Measurements from ENCODE around the gene FAM50A. TPM values are rescaled to one million over a fixed set of nuclear protein-coding genes. Genes with fewer than 3 reads are reported as not detected.

Gene FAM50A
- total RNA-seq, 3 donors from 2014 or later (not counting 1 experiment from before 2014, with no cell fraction given), result 48.9 to 63.2 (median 54.1) TPM

DNA sequence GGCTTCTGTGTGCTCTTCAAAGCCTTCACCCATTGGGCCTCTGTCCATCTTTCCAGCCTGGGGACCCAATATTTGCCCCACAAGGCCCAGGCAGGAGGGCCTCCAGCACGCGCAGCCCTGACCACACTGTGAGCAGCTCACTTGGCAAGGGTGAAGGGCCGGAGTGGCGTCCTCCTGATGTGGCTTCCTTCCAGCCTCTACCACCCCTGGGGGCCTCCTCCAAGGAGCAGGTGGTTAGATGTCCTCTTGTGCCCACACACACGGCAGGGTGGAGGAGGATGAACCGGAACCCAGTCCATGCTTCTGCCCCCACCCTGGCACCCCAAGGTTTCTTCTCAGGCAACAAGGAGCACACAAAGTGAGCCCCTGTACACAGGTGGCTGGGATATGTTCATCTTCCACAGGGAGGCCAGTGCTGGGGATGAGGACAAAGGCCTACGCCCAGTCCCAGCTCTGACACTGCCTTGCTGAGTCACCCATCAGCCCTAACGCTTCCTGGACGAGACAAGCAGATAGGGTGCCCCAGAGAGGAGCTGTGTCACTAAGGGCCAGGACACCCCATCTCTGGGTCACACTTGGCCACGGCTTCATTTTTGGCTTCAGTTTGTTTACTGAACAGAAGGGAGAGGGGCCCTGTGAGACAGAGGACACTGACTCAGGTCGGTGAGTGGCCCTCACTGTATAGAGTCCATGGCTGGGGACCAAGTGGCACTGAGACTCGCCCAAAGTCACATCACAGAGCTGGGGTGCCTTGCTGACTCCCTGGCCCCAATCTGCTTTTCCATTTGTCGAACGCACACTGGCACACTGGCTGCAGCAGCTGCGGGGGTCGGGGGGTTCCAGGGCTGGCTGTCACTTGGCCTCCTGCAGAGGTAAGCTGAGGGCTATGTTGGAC lies 40.6 kb downstream of the FAM50A start:
- Histone ChIP-seq H3K27ac (ENCODE audit: low read length) (no peak overlapping the region), H3K36me3 (ENCODE audit: control insufficient read depth, insufficient read depth, low read length) (peaks cover 17% of the 10 kb centered on the region), H3K9me3 (ENCODE audit: control insufficient read depth, insufficient read depth, low read length) (no peaks in the 10 kb centered on the region), H3K4me1 (ENCODE audit: control insufficient read depth, insufficient read depth, low read length) (peaks cover 50% of the 10 kb centered on the region), H3K27me3 (ENCODE audit: control insufficient read depth, insufficient read depth, low read length) (no peaks in the 10 kb centered on the region), H3K4me3 (ENCODE audit: low read length) (no peak overlapping the region)
- Mint-ChIP-seq H3K27me3 (ENCODE audit: low read depth in 2 of 2) (no peaks in the 10 kb centered on the region), H3K27ac (no peak overlapping the region), H3K4me3 (no peak overlapping the region), H3K36me3 (no peaks in the 10 kb centered on the region), H3K4me1 (peaks cover 10 to 16% of the 10 kb centered on the region in 2 donors), H3K9me3 (no peaks in the 10 kb centered on the region)
- WGBS (ENCODE audit: insufficient coverage), result 86% methylated on average over 16 of the region's 16 CpGs
- intact Hi-C loops (cut with micrococcal nuclease), result no loop called here
- TF ChIP-seq, protein P1, sequence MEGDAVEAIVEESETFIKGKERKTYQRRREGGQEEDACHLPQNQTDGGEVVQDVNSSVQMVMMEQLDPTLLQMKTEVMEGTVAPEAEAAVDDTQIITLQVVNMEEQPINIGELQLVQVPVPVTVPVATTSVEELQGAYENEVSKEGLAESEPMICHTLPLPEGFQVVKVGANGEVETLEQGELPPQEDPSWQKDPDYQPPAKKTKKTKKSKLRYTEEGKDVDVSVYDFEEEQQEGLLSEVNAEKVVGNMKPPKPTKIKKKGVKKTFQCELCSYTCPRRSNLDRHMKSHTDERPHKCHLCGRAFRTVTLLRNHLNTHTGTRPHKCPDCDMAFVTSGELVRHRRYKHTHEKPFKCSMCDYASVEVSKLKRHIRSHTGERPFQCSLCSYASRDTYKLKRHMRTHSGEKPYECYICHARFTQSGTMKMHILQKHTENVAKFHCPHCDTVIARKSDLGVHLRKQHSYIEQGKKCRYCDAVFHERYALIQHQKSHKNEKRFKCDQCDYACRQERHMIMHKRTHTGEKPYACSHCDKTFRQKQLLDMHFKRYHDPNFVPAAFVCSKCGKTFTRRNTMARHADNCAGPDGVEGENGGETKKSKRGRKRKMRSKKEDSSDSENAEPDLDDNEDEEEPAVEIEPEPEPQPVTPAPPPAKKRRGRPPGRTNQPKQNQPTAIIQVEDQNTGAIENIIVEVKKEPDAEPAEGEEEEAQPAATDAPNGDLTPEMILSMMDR (IDR thresholded peaks at IDR 0.05), result no peak
- no peak for ATAC-seq
- no peak for DNase-seq

DNA sequence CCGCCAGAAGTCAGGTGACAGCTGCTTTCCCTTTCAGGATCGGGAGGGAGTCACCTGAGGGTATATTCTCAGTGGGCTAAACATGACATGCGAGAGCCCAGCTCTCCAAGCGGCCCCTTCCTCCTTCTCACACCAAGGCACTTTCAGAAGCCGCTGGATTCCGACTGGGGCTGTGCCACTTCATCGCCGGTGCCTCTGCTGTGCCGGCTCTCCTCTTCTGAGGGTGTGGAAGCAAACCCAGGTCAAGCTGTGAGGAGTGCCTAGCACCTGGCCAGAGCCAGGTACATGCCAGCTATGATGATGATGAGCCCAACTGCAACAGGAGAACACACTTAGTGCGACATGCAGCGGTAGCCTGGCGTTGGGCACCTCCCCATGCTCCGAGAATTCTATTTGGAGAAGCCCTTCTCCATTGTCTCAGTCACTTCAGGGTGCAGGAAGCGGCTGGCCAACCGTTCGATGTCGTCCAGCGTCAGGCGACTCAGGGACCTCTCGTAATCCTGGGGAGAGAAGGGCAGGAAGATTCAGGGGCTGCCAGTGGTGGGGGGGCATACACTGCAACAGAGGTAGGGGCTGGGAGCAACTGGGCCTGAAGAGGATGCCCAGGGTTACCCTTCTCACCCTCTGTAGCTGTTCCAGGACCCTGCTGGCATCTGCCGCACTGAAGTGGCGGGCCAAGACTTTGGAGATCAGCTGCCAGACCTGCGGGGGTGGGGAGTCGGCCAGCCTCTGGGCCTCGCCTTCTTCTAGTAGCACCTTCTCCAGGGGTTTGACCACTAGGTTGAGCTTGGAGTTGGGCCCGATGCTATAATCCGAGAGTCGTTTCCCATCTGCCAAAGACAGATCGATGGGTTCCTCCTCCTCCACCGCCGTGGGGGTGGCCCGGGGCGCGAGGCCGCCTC lies 41.5 kb downstream of the FAM50A start:
- Mint-ChIP-seq H3K9me3 (no peaks in the 10 kb centered on the region), H3K27ac (no peak overlapping the region), H3K36me3 (no peaks in the 10 kb centered on the region), H3K4me3 (peak overlapping the region; percentile 68), H3K27me3 (ENCODE audit: low read depth in 2 of 2) (no peaks in the 10 kb centered on the region), H3K4me1 (peaks cover 15 to 20% of the 10 kb centered on the region in 2 donors)
- Histone ChIP-seq H3K27me3 (ENCODE audit: control insufficient read depth, insufficient read depth, low read length) (no peaks in the 10 kb centered on the region), H3K4me1 (ENCODE audit: control insufficient read depth, insufficient read depth, low read length) (peaks cover 53% of the 10 kb centered on the region), H3K27ac (ENCODE audit: low read length) (peak overlapping the region; percentile 60), H3K36me3 (ENCODE audit: control insufficient read depth, insufficient read depth, low read length) (peaks cover 17% of the 10 kb centered on the region), H3K4me3 (ENCODE audit: low read length) (peak overlapping the region; percentile 27), H3K9me3 (ENCODE audit: control insufficient read depth, insufficient read depth, low read length) (no peaks in the 10 kb centered on the region)
- intact Hi-C loops (cut with micrococcal nuclease), result no loop called here
- TF ChIP-seq, protein P1 (IDR thresholded peaks at IDR 0.05), result no peak
- ATAC-seq, result no peak
- WGBS (ENCODE audit: insufficient coverage), result 55% methylated on average over 35 of the region's 35 CpGs
- no peak for DNase-seq

DNA sequence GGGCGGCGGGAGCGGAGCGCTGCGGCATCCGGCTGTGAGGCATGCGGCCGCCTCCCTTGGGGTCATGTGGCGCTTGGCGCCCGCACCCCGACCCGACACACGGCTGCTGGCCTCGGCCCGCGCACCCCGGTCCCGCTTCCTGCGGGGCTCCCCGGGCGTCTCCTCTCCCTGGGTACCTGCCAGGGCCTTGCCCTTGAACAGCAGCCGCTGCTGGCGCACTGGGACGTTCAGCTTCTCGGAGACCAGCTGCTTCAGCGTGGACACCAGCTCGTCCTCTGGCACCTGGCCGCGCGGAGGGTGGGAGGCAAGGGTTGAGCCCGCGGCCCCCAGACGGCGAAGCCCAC lies 42.1 kb downstream of the FAM50A start:
- H3K4me1 Mint-ChIP-seq, result peaks cover 15 to 20% of the 10 kb centered on the region in 2 donors
- peak; percentile 27 to 62 for DNase-seq
- no peaks in the 10 kb centered on the region for H3K36me3 Mint-ChIP-seq
- peak in 2 of 3 donors; percentile 2 to 8 for ATAC-seq
- TF ChIP-seq, protein P1 (IDR thresholded peaks at IDR 0.05), result no peak
- Histone ChIP-seq H3K9me3 (ENCODE audit: control insufficient read depth, insufficient read depth, low read length) (no peaks in the 10 kb centered on the region), H3K27ac (ENCODE audit: low read length) (no peak overlapping the region), H3K27me3 (ENCODE audit: control insufficient read depth, insufficient read depth, low read length) (no peaks in the 10 kb centered on the region), H3K36me3 (ENCODE audit: control insufficient read depth, insufficient read depth, low read length) (peaks cover 17% of the 10 kb centered on the region), H3K4me3 (ENCODE audit: low read length) (peak overlapping the region; percentile 49), H3K4me1 (ENCODE audit: control insufficient read depth, insufficient read depth, low read length) (peaks cover 54% of the 10 kb centered on the region)
- H3K4me3 Mint-ChIP-seq, result no peak overlapping the region
- H3K9me3 Mint-ChIP-seq, result no peaks in the 10 kb centered on the region
- intact Hi-C loops (cut with micrococcal nuclease), result no loop called here
- 0% methylated on average over 35 of the region's 35 CpGs for WGBS (ENCODE audit: insufficient coverage)
- no peaks in the 10 kb centered on the region for H3K27me3 Mint-ChIP-seq (ENCODE audit: low read depth in 2 of 2)
- H3K27ac Mint-ChIP-seq, result no peak overlapping the region
